GM23338 (cell line): ENCODE measurements around the gene TMEM8B. TPM values are rescaled to one million over a fixed set of nuclear protein-coding genes. Genes with fewer than 3 reads are reported as not detected.

Source experiments
- ATAC-seq: fragments of 200-7000 bp; cut with Tn5 transposase; 3 replicates; pipeline ENCODE4 v1.9.1; 2020
- DNase-seq: peaks from one replicate; pipeline ENCODE4 v3.0.0-alpha.2; 2015; ENCODE audit warnings: low spot score
- H2AFZ ChIP-seq: fragments of 200-600 bp; sonication (generic); 2 replicates; pipeline ENCODE4 v1.8.0; 2016; ENCODE audit warnings: antibody characterized with exemption, mild to moderate bottlenecking, moderate library complexity
- H3F3A ChIP-seq: fragments of 200-600 bp; sonication (generic); replicated peaks from 2 replicates; pipeline ENCODE4 v1.8.0; 2017; ENCODE audit warnings: antibody characterized with exemption, mixed run types, low read depth
- H3K27ac ChIP-seq: fragments of 200-600 bp; sonication (generic); 2 replicates; pipeline ENCODE4 v1.6.1; 2016; ENCODE audit warnings: low read depth
- H3K27me3 ChIP-seq: fragments of 200-600 bp; sonication (generic); 2 replicates; pipeline ENCODE4 v1.8.0; 2016; ENCODE audit warnings: mild to moderate bottlenecking, mixed run types, moderate library complexity; ENCODE audit not compliant: insufficient read depth
- H3K36me3 ChIP-seq: fragments of 200-600 bp; sonication (generic); 2 replicates; pipeline ENCODE4 v1.8.0; 2016; ENCODE audit warnings: mild to moderate bottlenecking; ENCODE audit not compliant: insufficient read depth
- H3K4me1 ChIP-seq: fragments of 200-600 bp; sonication (generic); 2 replicates; pipeline ENCODE4 v1.8.0; 2016; ENCODE audit warnings: mild to moderate bottlenecking, moderate library complexity; ENCODE audit not compliant: insufficient read depth
- H3K4me2 ChIP-seq: fragments of 200-600 bp; sonication (generic); 2 replicates; pipeline ENCODE4 v1.7.1; 2017; ENCODE audit warnings: mixed run types
- H3K4me3 ChIP-seq: fragments of 200-600 bp; sonication (generic); 2 replicates; pipeline ENCODE4 v1.6.1; 2016; ENCODE audit warnings: mixed run types
- H3K79me2 ChIP-seq: fragments of 200-600 bp; sonication (generic); replicated peaks from 2 replicates; pipeline ENCODE4 v1.8.0; 2017; ENCODE audit warnings: mild to moderate bottlenecking; ENCODE audit not compliant: insufficient read depth
- H3K9me2 ChIP-seq: fragments of 200-600 bp; sonication (generic); 2 replicates; pipeline ENCODE4 v1.8.0; 2017; ENCODE audit not compliant: insufficient read depth
- H4K20me1 ChIP-seq: fragments of 200-600 bp; sonication (generic); replicated peaks from 2 replicates; pipeline ENCODE4 v1.8.0; 2017; ENCODE audit warnings: mild to moderate bottlenecking; ENCODE audit not compliant: insufficient read depth
- H3K27ac Mint-ChIP-seq: 2 replicates; pipeline ENCODE4 v1.8.0; 2020; ENCODE audit warnings: inconsistent platforms, mild to moderate bottlenecking, moderate library complexity, mixed read lengths
- H3K27me3 Mint-ChIP-seq: 3 replicates; pipeline ENCODE4 v1.8.0; 2022; ENCODE audit warnings: low read depth, mild to moderate bottlenecking, moderate library complexity, mixed read lengths, inconsistent platforms; ENCODE audit not compliant: insufficient read depth, poor library complexity
- H3K36me3 Mint-ChIP-seq: 3 replicates; pipeline ENCODE4 v1.8.0; 2021; ENCODE audit warnings: low read depth, mild to moderate bottlenecking, inconsistent platforms, moderate library complexity, mixed read lengths
- H3K4me1 Mint-ChIP-seq: 3 replicates; pipeline ENCODE4 v1.8.0; 2020; ENCODE audit warnings: mild to moderate bottlenecking, inconsistent platforms, mixed read lengths
- H3K4me3 Mint-ChIP-seq: 3 replicates; pipeline ENCODE4 v1.8.0; 2021; ENCODE audit warnings: moderate library complexity, mild to moderate bottlenecking, inconsistent platforms, mixed read lengths
- H3K9me3 Mint-ChIP-seq: 3 replicates; pipeline ENCODE4 v1.8.0; 2020; ENCODE audit warnings: moderate library complexity, mild to moderate bottlenecking, inconsistent platforms, mixed read lengths
- CREB1 ChIP-seq: fragments of 250-450 bp; sonication (Bioruptor Pico); IDR thresholded peaks from 2 replicates; pipeline ENCODE4 v1.5.0; 2020; ENCODE audit warnings: low read depth, mild to moderate bottlenecking, moderate library complexity
- CTCF ChIP-seq, 2 experiments: fragments of 200-600 bp in 1 of 2; sonication (generic) in 1 of 2; conservative IDR thresholded peaks; 2 replicates each; pipeline versions ENCODE4 v1.5.1 to v1.6.1; 2016 to 2017; ENCODE audit warnings: antibody characterized with exemption in 2 of 2, low read depth in 2 of 2, mild to moderate bottlenecking in 2 of 2, moderate library complexity in 1 of 2
- ETS1 ChIP-seq: IDR thresholded peaks from 2 replicates; pipeline ENCODE4 v1.6.1; 2016; ENCODE audit warnings: antibody characterized with exemption
- EZH2 ChIP-seq: fragments of 200-600 bp; sonication (generic); IDR thresholded peaks from one replicate; pipeline ENCODE4 v1.8.0; 2017; ENCODE audit warnings: antibody characterized with exemption, mild to moderate bottlenecking, low read depth; ENCODE audit not compliant: unreplicated experiment
- EZH2phosphoT487 ChIP-seq: fragments of 200-600 bp; sonication (generic); IDR thresholded peaks from one replicate; pipeline ENCODE4 v1.8.1; 2018; ENCODE audit warnings: antibody characterized with exemption; ENCODE audit not compliant: unreplicated experiment
- JUNB ChIP-seq: IDR thresholded peaks from one replicate; pipeline ENCODE4 v1.6.1; 2016; ENCODE audit warnings: antibody characterized with exemption; ENCODE audit not compliant: unreplicated experiment
- NANOG ChIP-seq: IDR thresholded peaks from 2 replicates; pipeline ENCODE4 v1.6.1; 2016; ENCODE audit warnings: antibody characterized with exemption, borderline replicate concordance
- POLR2AphosphoS5 ChIP-seq: IDR thresholded peaks from 2 replicates; pipeline ENCODE4 v1.6.1; 2016; ENCODE audit warnings: antibody characterized with exemption, low read depth
- STAT1 ChIP-seq: IDR thresholded peaks from one replicate; pipeline ENCODE4 v1.6.1; 2016; ENCODE audit warnings: antibody characterized with exemption; ENCODE audit not compliant: unreplicated experiment
- ZNF114 ChIP-seq: fragments of 250-450 bp; sonication (Bioruptor Pico); IDR thresholded peaks from 2 replicates; pipeline ENCODE4 v1.5.0; 2020; ENCODE audit warnings: mild to moderate bottlenecking, moderate library complexity
- ZNF331 ChIP-seq: fragments of 250-450 bp; sonication (Bioruptor Pico); IDR thresholded peaks from 2 replicates; pipeline ENCODE4 v1.5.0; 2020; ENCODE audit warnings: low read depth, mild to moderate bottlenecking, moderate library complexity
- ZNF462 ChIP-seq: fragments of 250-450 bp; sonication (Bioruptor Pico); IDR thresholded peaks from 2 replicates; pipeline ENCODE4 v1.5.0; 2020; ENCODE audit warnings: mild to moderate bottlenecking, moderate library complexity
- polyA plus RNA-seq: library from polyadenylated mRNA; unstranded; fragments of >200 nt; fragmentation: Nextera tagmentation; extraction: Ambion mirVana; gene quantifications from 2 replicates; pipeline ENCODE4 v1.2.1, GENCODE V29; 2016
- total RNA-seq: library from RNA; depleted of rRNA; stranded (reverse); fragments of >200 nt; shearing (Covaris generic); gene quantifications from 2 replicates; pipeline ENCODE4 v1.2.3, GENCODE V29; 2014

TMEM8B gene
- total and polyA plus RNA-seq, 2 experiments from 2014 or later: 4.2 to 5.5 TPM

GRCh38 chr9:35836595-35836994 is 7.6 kb downstream of the TMEM8B start:
- no peak overlapping the region for H2AFZ ChIP-seq
- H3K4me1 Mint-ChIP-seq: peaks cover 21% of the 10 kb centered on the region
- H3K4me2 ChIP-seq: no peak overlapping the region
- H3K36me3 Mint-ChIP-seq: no peaks in the 10 kb centered on the region
- no peak for ATAC-seq
- H4K20me1 ChIP-seq: no peaks in the 10 kb centered on the region; the same call in 1 of the 2 replicates
- TF ChIP-seq EZH2phosphoT487 (no peak), JUNB (no peak), NANOG (no peak), ZNF114 (no peak), ZNF331 (CRISPR knock-in tag) (no peak)
- H3K4me3 Mint-ChIP-seq: no peak overlapping the region
- no peak overlapping the region for H3K27ac ChIP-seq
- no peaks in the 10 kb centered on the region for H3K27me3 ChIP-seq
- H3K79me2 ChIP-seq: no peaks in the 10 kb centered on the region
- DNase-seq: no peak
- peaks cover 10% of the 10 kb centered on the region for H3K27me3 Mint-ChIP-seq
- H3K36me3 ChIP-seq: no peaks in the 10 kb centered on the region
- peaks cover 5% of the 10 kb centered on the region; the same call in 1 of the 2 replicates for H3K9me2 ChIP-seq
- no peak overlapping the region for H3K27ac Mint-ChIP-seq
- H3K9me3 Mint-ChIP-seq: no peaks in the 10 kb centered on the region; the same call in 2 of the 3 replicates
- H3K4me3 ChIP-seq: no peak overlapping the region
- no peaks in the 10 kb centered on the region for H3F3A ChIP-seq
- H3K4me1 ChIP-seq: no peaks in the 10 kb centered on the region

- no peaks in the 10 kb centered on the region for H3K36me3 ChIP-seq
- Mint-ChIP-seq H3K4me3 (no peak overlapping the region), H3K4me1 (peaks cover 24% of the 10 kb centered on the region), H3K27ac (no peak overlapping the region), H3K36me3 (no peaks in the 10 kb centered on the region), H3K27me3 (peaks cover 5% of the 10 kb centered on the region), H3K9me3 (no peaks in the 10 kb centered on the region)
- no peak overlapping the region for H3K4me2 ChIP-seq
- H3K4me1 ChIP-seq: peaks cover 14% of the 10 kb centered on the region
- no peaks in the 10 kb centered on the region; the same call in 1 of the 2 replicates for H4K20me1 ChIP-seq
- no peak overlapping the region for H2AFZ ChIP-seq
- H3K9me2 ChIP-seq: peaks cover 9% of the 10 kb centered on the region; the same call in 1 of the 2 replicates
- no peaks in the 10 kb centered on the region for H3K79me2 ChIP-seq
- H3F3A ChIP-seq: no peaks in the 10 kb centered on the region
- H3K27me3 ChIP-seq: no peaks in the 10 kb centered on the region
- no peak for ATAC-seq
- H3K27ac ChIP-seq: no peak overlapping the region
- H3K4me3 ChIP-seq: no peak overlapping the region
- no peak for DNase-seq
- TF ChIP-seq JUNB: no peak
- TF ChIP-seq POLR2AphosphoS5: no peak
- no peak for TF ChIP-seq ZNF331 (CRISPR knock-in tag)
- no peak for TF ChIP-seq ZNF114
- TF ChIP-seq EZH2: no peak
- TF ChIP-seq CTCF (conservative IDR thresholded peaks at IDR 0.05; ENCODE audit: low read depth in 2 of 2): no peak
- no peak for TF ChIP-seq ZNF462 (CRISPR knock-in tag)
- TF ChIP-seq CREB1 (CRISPR knock-in tag): no peak
- TF ChIP-seq STAT1: no peak
- no peak for TF ChIP-seq NANOG
- TF ChIP-seq ETS1: no peak
Measured at GRCh38 chr9:35839926-35840325, 10.9 kb downstream of the TMEM8B start.
